Measurements from ENCODE around the gene CRNKL1. TPM values are rescaled to one million over a fixed set of nuclear protein-coding genes. Genes with fewer than 3 reads are reported as not detected.

CRNKL1 gene
- total RNA-seq, 1 experiment from 2014 or later = 20.4 TPM

DNA sequence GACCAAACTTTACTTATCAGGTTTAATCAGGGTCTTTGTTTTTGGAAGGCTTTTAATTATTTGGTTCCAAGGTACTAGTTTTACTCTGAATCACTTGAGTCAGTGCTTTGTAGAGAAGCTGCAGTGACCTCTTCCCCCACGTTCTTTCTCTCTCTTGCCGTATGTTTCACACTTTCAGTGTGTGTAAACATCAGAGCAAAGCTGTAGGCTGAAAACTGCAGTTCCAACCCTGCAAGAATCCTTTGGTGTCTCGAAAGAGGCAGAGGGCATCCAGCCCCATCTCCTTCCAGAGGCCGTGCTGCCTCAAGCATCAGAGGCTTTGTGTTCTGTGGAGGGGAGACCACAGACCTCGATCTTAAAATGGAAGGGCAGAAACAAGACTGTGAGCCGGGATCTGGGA, 42.1 kb upstream of the CRNKL1 start:
- DNase-seq (ENCODE audit: low read depth, low spot score) (no peak), ATAC-seq (no peak)
- H3K9ac ChIP-seq (ENCODE audit: low read length) = no peak overlapping the region
- H3K36me3 ChIP-seq (ENCODE audit: control insufficient read depth in 1 of 2, insufficient read depth in 2 of 2, low read length in 2 of 2) = no peaks in the 10 kb centered on the region
- ChIA-PET CTCF (no interaction called here), RAD21 (ENCODE audit: low non-redundant PET in 1 of 2, low total read pairs in 2 of 2, uncharacterized antibody in 2 of 2, unreplicated experiment in 2 of 2) (no interaction called here), POLR2A (no interaction called here)
- no peak overlapping the region for H2AFZ ChIP-seq (ENCODE audit: low read depth, low read length, poor library complexity, severe bottlenecking)
- H3K27ac ChIP-seq (ENCODE audit: low read depth, low read length) = no peak overlapping the region
- intact Hi-C loops (cut with micrococcal nuclease) = no loop called here
- no TSS peak for BruUV-seq (replicated peaks)
- no peaks in the 10 kb centered on the region for H3K79me2 ChIP-seq (ENCODE audit: insufficient read depth, low read length)
- no peak overlapping the region for H3K4me3 ChIP-seq (replicated peaks in 1 of 2; ENCODE audit: low read depth in 1 of 2, low read length in 2 of 2)
- H3K4me1 ChIP-seq (ENCODE audit: control insufficient read depth in 1 of 2, insufficient read depth in 2 of 2, low read length in 2 of 2) = no peaks in the 10 kb centered on the region
- no peaks in the 10 kb centered on the region for H3K9me3 ChIP-seq (ENCODE audit: control insufficient read depth in 1 of 2, insufficient read depth in 1 of 2, low read depth in 1 of 2, low read length in 2 of 2)
- no peaks in the 10 kb centered on the region; the same call in 1 of the 2 replicates for H3K27me3 ChIP-seq (ENCODE audit: insufficient read depth, low read length)
- H4K20me1 ChIP-seq (ENCODE audit: insufficient read depth) = no peaks in the 10 kb centered on the region
- no peaks in the 10 kb centered on the region for H3K9me2 ChIP-seq (ENCODE audit: insufficient read depth)
- no peak overlapping the region for H3K4me2 ChIP-seq (ENCODE audit: low read length)
- TF ChIP-seq FOSL1 (IDR thresholded peaks at IDR 0.05; ENCODE audit: low read depth) (no peak), JUND (IDR thresholded peaks at IDR 0.05) (no peak), YY1 (IDR thresholded peaks at IDR 0.05; ENCODE audit: extremely low read depth, insufficient replicate concordance, low read depth, low read length) (no peak), CBX3 (IDR thresholded peaks at IDR 0.05; ENCODE audit: low read depth) (no peak), POLR2AphosphoS5 (IDR thresholded peaks at IDR 0.05; ENCODE audit: low read depth, low read length) (no peak), EZH2phosphoT487 (IDR thresholded peaks at IDR 0.05; ENCODE audit: borderline replicate concordance) (no peak), EGR1 (IDR thresholded peaks at IDR 0.05; ENCODE audit: low read depth) (no peak), SIN3A (IDR thresholded peaks at IDR 0.05; ENCODE audit: low read depth) (no peak), TCF7L2 (IDR thresholded peaks at IDR 0.05; ENCODE audit: borderline replicate concordance, extremely low read depth, insufficient read depth, insufficient read length) (no peak), SP1 (IDR thresholded peaks at IDR 0.05; ENCODE audit: low read depth) (no peak), CEBPB (IDR thresholded peaks at IDR 0.05; ENCODE audit: low read depth) (no peak), ZNF274 (IDR thresholded peaks at IDR 0.05; ENCODE audit: low read depth, low read length) (no peak), EZH2 (IDR thresholded peaks at IDR 0.05) (no peak), RAD21 (IDR thresholded peaks at IDR 0.05; ENCODE audit: low read depth) (no peak), ELF1 (IDR thresholded peaks at IDR 0.05; ENCODE audit: borderline replicate concordance, low read depth) (no peak)
- TF ChIP-seq, protein P1, sequence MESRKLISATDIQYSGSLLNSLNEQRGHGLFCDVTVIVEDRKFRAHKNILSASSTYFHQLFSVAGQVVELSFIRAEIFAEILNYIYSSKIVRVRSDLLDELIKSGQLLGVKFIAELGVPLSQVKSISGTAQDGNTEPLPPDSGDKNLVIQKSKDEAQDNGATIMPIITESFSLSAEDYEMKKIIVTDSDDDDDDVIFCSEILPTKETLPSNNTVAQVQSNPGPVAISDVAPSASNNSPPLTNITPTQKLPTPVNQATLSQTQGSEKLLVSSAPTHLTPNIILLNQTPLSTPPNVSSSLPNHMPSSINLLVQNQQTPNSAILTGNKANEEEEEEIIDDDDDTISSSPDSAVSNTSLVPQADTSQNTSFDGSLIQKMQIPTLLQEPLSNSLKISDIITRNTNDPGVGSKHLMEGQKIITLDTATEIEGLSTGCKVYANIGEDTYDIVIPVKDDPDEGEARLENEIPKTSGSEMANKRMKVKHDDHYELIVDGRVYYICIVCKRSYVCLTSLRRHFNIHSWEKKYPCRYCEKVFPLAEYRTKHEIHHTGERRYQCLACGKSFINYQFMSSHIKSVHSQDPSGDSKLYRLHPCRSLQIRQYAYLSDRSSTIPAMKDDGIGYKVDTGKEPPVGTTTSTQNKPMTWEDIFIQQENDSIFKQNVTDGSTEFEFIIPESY (IDR thresholded peaks at IDR 0.05; ENCODE audit: extremely low read depth, insufficient replicate concordance, low read length) = no peak
- TF ChIP-seq, protein P2, sequence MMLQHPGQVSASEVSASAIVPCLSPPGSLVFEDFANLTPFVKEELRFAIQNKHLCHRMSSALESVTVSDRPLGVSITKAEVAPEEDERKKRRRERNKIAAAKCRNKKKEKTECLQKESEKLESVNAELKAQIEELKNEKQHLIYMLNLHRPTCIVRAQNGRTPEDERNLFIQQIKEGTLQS (IDR thresholded peaks at IDR 0.05) = no peak
